Gastroesophageal sphincter (tissue), 4 donors: ENCODE measurements around the gene ADGRG6. TPM values are rescaled to one million over a fixed set of nuclear protein-coding genes. Genes with fewer than 3 reads are reported as not detected.

Experiments
- ATAC-seq: fragments of 150-250 bp; one replicate; pipeline ENCODE4 v1.9.1; 2016; ENCODE audit warnings: mild to moderate bottlenecking, moderate library complexity
- H3K27ac ChIP-seq, 4 donors: fragments of 200-600 bp; sonication (generic) in 3 of 4; 1 replicate in 3 of 4; 2 replicates in 1 of 4; pipeline ENCODE4 v1.5.1; 2016 to 2019
- H3K27me3 ChIP-seq: fragments of 200-600 bp; sonication (generic); one replicate; pipeline ENCODE4 v1.5.1; 2019
- H3K36me3 ChIP-seq, 2 donors: fragments of 200-600 bp; sonication (generic); one replicate each; pipeline ENCODE4 v1.5.1; 2019; ENCODE audit warnings: control low read depth in 1 of 2
- H3K4me1 ChIP-seq, 3 donors: fragments of 200-600 bp; sonication (generic); 1 replicate in 2 of 3; 2 replicates in 1 of 3; pipeline ENCODE4 v1.5.1; 2016 to 2019; ENCODE audit warnings: control low read depth in 2 of 3
- H3K4me3 ChIP-seq, 2 donors: fragments of 200-600 bp; sonication (generic); one replicate each; pipeline ENCODE4 v1.5.1; 2019; ENCODE audit warnings: mild to moderate bottlenecking in 1 of 2, moderate library complexity in 1 of 2
- H3K9me3 ChIP-seq, 3 donors: fragments of 200-600 bp; sonication (generic); one replicate each; pipeline ENCODE4 v1.5.1; 2017 to 2019; ENCODE audit warnings: control low read depth in 2 of 3
- CTCF ChIP-seq, 4 experiments: fragments of 200-600 bp in 2 of 4; fragments of 450-650 bp in 2 of 4; sonication (generic) in 1 of 4; IDR thresholded peaks; one replicate each; pipeline ENCODE4 v1.5.1; 2017 to 2019; ENCODE audit warnings: antibody characterized with exemption in 4 of 4, mild to moderate bottlenecking in 2 of 4, moderate library complexity in 2 of 4
- EP300 ChIP-seq: sonication (generic); formaldehyde crosslinking; IDR thresholded peaks from one replicate; pipeline ENCODE4 v1.6.1; 2017; ENCODE audit warnings: antibody characterized with exemption, mild to moderate bottlenecking
- POLR2A ChIP-seq, 2 donors: fragments of 450-650 bp; IDR thresholded peaks; one replicate each; pipeline ENCODE4 v1.6.1; 2017; ENCODE audit warnings: antibody characterized with exemption in 2 of 2, mild to moderate bottlenecking in 2 of 2, moderate library complexity in 1 of 2
- POLR2AphosphoS5 ChIP-seq: sonication (generic); formaldehyde crosslinking; IDR thresholded peaks from one replicate; pipeline ENCODE4 v1.6.1; 2017; ENCODE audit warnings: antibody characterized with exemption
- WGBS, 2 donors: methylation state at CpG; one replicate each; pipeline ENCODE4 v1.1.5; 2018; ENCODE audit warnings: low coverage in 1 of 2; 5-methylcytosine and 5-hydroxymethylcytosine counted together
- total RNA-seq, 4 donors: library from RNA; depleted of rRNA; stranded (reverse); fragments of >200 nt; gene quantifications; one replicate each; pipeline ENCODE4 v1.1.0, GENCODE V29; 2016

The ADGRG6 gene
- total RNA-seq, 4 donors from 2014 or later = 8.3 to 14.4 (median 11.4) TPM

- TF ChIP-seq POLR2AphosphoS5 = no peak
- no peak for TF ChIP-seq POLR2A (IDR thresholded peaks at IDR 0.05)
- TF ChIP-seq CTCF (IDR thresholded peaks at IDR 0.05) = no peak
- no peak for TF ChIP-seq EP300
- no peak for ATAC-seq
These were observed 15.8 kb upstream of the ADGRG6 start for GRCh38 chr6:142286088-142286409.

GRCh38 chr6:142289687-142290086 lies 12.1 kb upstream of the ADGRG6 start:
- H3K9me3 ChIP-seq = no peaks in the 10 kb centered on the region
- H3K27ac ChIP-seq = no peak overlapping the region
- TF ChIP-seq EP300 (no peak), POLR2AphosphoS5 (no peak), CTCF (IDR thresholded peaks at IDR 0.05) (no peak), POLR2A (IDR thresholded peaks at IDR 0.05) (no peak)
- 83 to 93% methylated on average over 1 to 3 of the region's 6 CpGs for WGBS, 2 donors
- no peak for ATAC-seq
- H3K27me3 ChIP-seq = peaks cover under 1% of the 10 kb centered on the region
- H3K4me1 ChIP-seq = no peaks in the 10 kb centered on the region
- H3K36me3 ChIP-seq = no peaks in the 10 kb centered on the region
- no peak overlapping the region for H3K4me3 ChIP-seq

More at GRCh38 chr6:142286088-142286409, 15.8 kb upstream of the ADGRG6 start:
- H3K27me3 ChIP-seq = no peaks in the 10 kb centered on the region
- no peak overlapping the region for H3K27ac ChIP-seq
- WGBS, 2 donors = 47 to 83% methylated on average over 1 of the region's 1 CpG
- peaks cover 0 to 12% (median 0%) of the 10 kb centered on the region in 3 donors for H3K9me3 ChIP-seq
- no peak overlapping the region for H3K4me3 ChIP-seq
- no peaks in the 10 kb centered on the region for H3K36me3 ChIP-seq
- no peaks in the 10 kb centered on the region for H3K4me1 ChIP-seq

GRCh38 chr6:142290851-142291250 lies 11.0 kb upstream of the ADGRG6 start:
- 57 to 84% methylated on average over 4 of the region's 5 CpGs for WGBS, 2 donors
- ATAC-seq = no peak
- no peaks in the 10 kb centered on the region for H3K9me3 ChIP-seq
- H3K27ac ChIP-seq = no peak overlapping the region
- H3K27me3 ChIP-seq = peaks cover 7% of the 10 kb centered on the region
- no peak for TF ChIP-seq POLR2AphosphoS5
- TF ChIP-seq POLR2A (IDR thresholded peaks at IDR 0.05) = no peak
- TF ChIP-seq EP300 = no peak
- no peak for TF ChIP-seq CTCF (IDR thresholded peaks at IDR 0.05)
- H3K4me3 ChIP-seq = no peak overlapping the region
- no peaks in the 10 kb centered on the region for H3K4me1 ChIP-seq
- no peaks in the 10 kb centered on the region for H3K36me3 ChIP-seq

GRCh38 chr6:142291512-142291911 lies 10.3 kb upstream of the ADGRG6 start:
- TF ChIP-seq POLR2A (IDR thresholded peaks at IDR 0.05) = no peak
- no peak for TF ChIP-seq CTCF (IDR thresholded peaks at IDR 0.05)
- TF ChIP-seq EP300 = no peak
- TF ChIP-seq POLR2AphosphoS5 = no peak
- Histone ChIP-seq H3K27me3 (peaks cover 7% of the 10 kb centered on the region), H3K4me3 (no peak overlapping the region), H3K9me3 (no peaks in the 10 kb centered on the region), H3K36me3 (no peaks in the 10 kb centered on the region), H3K4me1 (no peaks in the 10 kb centered on the region), H3K27ac (no peak overlapping the region)
- ATAC-seq = no peak
- 60 to 86% methylated on average over 3 of the region's 3 CpGs for WGBS, 2 donors

- Histone ChIP-seq H3K36me3 (no peaks in the 10 kb centered on the region), H3K27ac (no peak overlapping the region), H3K4me1 (no peaks in the 10 kb centered on the region), H3K9me3 (no peaks in the 10 kb centered on the region), H3K27me3 (peaks cover 7% of the 10 kb centered on the region), H3K4me3 (no peak overlapping the region)
- ATAC-seq = no peak
- TF ChIP-seq POLR2AphosphoS5 (no peak), POLR2A (IDR thresholded peaks at IDR 0.05) (no peak), CTCF (IDR thresholded peaks at IDR 0.05) (no peak), EP300 (no peak)
- 74 to 82% methylated on average over 4 to 6 of the region's 6 CpGs for WGBS, 2 donors
These were observed 9.5 kb upstream of the ADGRG6 start for GRCh38 chr6:142292166-142292924.
